IPS-11a (cell line): ENCODE data around the gene SYTL4.

Source experiments
- H3K4me3 ChIP-seq: one replicate; pipeline ENCODE4 v1.5.1; 2013; ENCODE audit warnings: low read depth, low read length, control low read depth

The SYTL4 gene

DNA sequence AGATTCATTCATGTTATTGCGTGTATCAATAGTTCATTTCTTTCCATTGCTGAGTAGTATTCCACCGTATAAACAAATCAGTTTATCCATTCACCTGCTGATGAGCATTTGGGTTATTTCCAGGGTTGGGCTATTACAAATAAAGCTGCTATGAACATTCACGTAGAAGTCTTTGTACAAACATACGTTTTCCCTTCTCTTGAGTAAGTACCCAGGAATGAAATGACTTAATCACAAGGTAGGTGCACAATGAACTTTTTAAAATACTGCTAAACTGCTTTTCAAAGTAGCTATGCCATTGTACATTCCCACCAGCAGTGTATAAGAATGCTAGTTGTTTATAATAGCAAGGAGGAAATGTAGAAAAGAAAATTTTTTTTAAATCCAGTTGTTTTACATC is 35.9 kb downstream of the SYTL4 start:
- no peak overlapping the region for H3K4me3 ChIP-seq

DNA sequence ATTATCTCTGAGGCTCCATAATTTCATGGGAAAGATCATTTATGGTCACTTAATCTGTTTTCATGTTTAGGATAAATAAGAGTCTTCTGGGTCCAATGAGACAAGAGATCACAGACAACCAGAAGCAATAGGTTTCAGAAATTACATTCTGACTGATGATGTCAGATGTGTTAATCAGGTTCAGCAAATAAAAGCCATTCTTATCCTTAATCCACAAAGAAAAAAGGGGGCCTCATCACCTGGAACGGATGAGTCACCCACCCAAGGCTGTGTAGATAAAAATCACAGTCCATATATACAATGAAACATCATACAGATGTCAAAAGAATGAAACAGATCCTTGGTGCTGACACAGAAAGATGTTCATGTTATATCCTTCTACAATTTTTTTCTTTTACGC is 36.6 kb downstream of the SYTL4 start:
- no peak overlapping the region for H3K4me3 ChIP-seq

DNA sequence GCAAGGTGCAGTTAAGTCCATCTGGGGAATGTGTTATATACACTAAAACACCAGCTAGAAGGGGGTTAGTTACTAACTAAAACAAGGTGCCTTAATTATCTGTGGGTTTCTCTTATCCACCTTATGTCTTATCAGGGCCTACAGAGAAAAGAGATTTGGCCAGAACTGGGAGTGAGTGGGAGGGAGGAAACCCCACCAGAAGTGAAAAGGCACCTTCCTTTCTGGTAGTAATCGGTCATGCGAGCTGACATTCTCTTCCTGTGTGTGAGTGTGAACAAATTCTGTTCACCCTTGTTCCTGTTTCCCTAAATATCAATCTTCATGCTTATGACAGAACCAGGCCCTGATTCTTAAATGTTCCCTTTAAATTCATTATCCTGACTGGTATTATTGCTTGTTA is 44.4 kb downstream of the SYTL4 start:
- H3K4me3 ChIP-seq: no peak overlapping the region

DNA sequence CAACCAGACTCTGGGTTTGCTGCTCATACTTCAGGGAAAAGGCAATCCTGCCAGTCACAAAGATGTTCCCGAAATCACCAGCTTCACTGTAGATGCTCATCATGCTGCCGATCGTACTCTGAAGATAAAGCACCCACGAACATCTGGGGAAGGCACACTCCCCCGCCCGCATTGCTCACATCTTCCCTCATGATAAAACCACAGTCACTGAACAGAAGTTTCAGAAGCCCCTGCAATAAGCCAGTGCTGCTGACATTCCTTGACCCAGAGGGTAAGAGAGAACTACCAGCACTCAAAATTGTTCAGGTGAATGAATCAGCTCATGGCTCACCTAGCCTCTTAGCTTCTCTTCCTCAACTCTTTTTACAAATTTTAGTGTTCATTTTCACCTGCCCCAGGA is 44.8 kb downstream of the SYTL4 start:
- no peak overlapping the region for H3K4me3 ChIP-seq

DNA sequence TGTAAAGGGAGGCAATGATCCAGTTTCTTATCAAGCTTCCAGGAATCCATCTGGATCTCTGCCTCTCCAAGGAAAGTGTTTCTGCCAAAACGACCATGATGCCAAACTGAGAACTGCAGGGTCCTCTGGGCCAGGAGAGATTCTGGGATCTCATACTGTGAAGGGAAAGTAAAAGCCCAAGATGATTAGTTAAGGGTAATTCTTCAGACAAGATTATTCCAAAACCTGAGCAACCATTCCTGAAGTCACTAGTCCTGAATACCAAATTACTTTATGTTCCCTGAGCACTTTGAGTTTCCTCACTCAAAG is 46.0 kb downstream of the SYTL4 start:
- no peak overlapping the region for H3K4me3 ChIP-seq

DNA sequence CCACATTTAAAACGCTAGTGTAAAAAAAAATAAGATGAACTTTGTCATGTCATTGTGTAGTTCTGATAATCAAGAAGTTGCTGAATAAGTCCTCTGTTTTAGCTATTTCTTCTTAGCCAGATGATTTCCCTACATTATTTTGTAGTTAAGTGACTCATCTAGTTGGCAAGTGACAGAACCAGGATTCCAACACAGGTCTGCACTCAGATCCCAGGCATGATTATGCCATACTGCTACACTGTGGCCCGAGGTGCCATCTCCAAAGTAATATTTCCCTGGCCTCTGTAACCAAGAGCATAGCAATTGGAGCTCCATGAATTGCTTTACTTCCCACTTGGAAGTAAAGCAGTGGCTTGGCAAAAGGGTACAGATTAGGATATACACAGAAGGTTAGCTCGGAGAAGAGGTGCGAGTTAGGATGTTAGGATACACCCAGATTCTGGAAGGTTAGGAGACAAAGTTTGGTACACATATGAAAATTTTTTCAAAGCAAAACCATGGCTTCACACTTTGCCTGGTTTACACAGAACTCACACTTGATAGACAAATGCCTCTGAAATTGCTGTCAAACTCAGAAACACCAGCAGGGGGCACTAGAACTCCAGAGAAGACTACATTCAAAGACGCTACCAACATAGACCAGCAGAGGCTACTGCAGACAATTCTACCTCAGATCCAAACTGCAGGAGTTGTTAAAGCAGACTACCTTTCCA is 46.5 kb downstream of the SYTL4 start:
- H3K4me3 ChIP-seq: no peak overlapping the region

DNA sequence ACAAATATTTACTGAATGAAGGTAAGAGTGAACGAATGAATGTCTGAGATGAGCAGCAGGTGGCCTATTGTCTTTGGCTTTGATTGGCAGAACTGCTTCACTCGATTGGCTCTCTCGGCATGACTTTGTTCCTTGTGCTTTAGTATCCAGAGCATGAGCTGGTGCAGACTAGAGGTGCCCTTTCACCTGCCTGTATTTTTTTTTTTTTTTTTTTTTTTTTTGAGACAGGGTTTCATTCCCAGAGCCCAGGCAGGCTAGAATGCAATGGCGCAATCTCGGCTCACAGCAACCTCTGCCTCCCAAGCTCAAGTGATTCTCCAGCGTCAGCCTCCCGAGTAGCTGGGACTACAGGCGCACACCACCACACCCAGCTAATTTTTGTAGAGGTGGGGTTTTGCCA is 49.0 kb downstream of the SYTL4 start:
- H3K4me3 ChIP-seq: no peak overlapping the region

DNA sequence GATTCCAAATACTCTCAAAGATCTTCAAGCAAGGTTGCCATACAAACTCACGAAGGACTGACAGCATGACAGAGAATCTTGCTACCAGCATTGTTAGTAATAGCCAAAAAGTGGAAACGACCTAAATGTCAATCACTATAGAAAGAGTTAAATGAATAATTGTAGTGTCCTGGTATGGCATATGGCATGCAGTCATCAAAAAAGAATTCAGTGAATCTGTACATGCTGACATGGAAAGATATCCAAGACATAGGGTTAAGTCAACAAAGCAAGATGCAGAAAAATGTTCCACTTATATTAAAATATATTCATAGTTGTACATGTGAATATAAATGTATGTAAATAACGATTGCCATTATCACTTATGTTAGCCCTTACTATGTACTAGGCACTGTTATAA is 50.3 kb downstream of the SYTL4 start:
- no peak overlapping the region for H3K4me3 ChIP-seq

DNA sequence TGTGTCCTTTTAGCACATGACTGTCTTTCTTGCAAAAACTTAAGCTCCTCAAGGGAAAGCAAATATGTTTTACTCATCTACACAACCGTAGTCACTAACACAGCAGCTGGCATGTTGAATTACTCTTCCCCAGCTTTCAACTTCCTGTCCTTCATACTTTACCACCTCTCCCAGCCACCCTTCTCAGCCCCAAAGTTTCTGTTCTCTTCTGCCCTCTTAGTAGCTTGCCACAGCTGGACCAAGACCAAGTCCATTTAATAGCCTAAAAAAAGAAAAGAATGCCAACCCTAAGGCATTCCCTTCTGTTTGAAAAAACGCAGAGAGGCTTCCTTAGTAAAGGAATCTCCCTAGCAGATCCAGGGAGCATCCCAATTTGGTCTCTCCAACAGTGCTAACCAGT is 51.2 kb downstream of the SYTL4 start:
- H3K4me3 ChIP-seq: no peak overlapping the region

DNA sequence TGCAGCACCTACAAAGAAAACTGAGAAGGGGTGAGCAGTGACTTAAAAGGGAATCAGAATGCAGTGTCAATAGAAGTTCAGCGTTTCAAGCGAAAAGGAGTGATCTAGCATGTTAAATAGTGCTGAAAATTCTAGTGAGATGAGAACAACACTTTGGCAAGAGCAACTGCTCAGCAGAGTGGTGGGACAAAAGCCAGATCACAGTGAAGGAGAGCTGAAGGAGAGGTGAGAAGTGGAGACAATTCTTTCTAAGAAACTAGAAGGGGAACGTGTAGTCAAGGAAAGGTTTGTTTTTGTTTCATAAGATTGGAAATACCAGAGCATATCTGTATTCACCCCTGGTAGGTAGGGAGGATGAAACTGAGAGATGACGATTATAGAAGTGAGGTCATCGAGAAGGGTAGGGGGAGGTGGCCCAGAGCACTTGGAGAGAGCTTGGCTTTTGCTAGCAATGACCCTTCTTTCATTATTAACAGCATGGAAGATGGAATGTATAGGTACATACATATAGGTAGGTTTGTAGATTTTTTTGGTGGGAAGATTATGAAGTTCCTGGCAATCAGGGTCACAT is 54.2 kb downstream of the SYTL4 start:
- H3K4me3 ChIP-seq: no peak overlapping the region

DNA sequence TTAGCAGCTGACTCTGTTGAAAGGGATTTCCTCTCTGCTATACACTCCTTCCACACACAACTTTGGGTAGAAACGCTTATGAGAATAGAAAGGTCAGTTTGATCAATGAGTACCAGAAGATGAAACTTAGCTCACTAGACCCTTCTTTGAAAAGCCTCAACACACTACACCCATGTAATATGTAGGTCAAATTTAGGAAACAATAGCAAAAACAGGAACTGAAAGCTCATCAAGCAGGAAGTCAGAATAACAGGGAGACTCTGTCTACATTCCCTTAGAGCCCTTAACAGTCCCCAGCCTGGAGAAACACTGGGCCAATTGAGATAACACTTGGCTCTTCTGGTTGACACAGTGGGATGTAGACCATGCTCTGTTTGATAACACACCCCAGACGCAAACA is 57.2 kb downstream of the SYTL4 start:
- no peak overlapping the region for H3K4me3 ChIP-seq

DNA sequence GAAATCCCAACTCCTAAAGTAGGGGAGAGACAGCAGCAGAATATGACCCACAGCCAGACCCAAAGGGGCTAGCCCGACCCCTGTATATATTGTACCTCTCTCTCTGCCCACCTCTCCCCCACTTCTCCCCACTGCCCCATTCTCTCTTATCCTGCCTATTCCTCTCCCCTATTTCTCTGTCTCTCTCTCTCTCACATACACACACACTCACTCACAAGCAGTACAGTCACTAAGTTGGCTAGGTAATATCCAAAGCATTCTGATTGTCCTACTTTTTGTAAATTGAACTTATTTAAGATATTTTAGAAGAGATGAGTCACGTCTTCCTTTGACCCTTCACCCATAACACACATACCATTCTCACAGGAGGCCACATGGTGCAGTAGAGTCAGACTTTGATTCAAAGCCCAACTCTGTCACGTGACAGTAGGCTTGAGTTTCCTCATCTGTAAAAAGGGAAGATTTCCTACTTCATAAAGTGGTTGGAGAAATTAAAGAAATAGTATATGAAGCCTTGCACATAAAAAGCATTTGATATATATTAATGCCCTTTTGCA is 58.4 kb downstream of the SYTL4 start:
- H3K4me3 ChIP-seq: no peak overlapping the region

DNA sequence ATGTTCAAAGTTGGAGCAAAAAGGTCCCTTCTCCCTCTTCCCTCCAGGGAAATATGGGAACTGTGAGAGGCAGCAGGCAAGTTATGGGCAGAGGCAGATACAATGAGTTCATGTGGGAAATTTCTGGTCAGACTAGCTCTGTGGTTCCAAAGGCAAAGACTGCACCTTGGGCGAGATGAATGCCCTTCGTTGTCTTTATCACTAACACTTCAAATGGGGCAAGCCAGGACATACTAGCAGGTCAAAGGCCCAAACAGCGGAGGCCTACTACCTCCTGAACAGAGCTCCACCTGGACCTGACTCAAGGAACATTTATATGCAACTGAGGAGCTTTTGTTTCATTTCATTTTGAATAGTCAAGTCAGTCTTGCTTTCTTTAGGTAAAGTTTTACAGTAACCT is 59.0 kb downstream of the SYTL4 start:
- H3K4me3 ChIP-seq: no peak overlapping the region

DNA sequence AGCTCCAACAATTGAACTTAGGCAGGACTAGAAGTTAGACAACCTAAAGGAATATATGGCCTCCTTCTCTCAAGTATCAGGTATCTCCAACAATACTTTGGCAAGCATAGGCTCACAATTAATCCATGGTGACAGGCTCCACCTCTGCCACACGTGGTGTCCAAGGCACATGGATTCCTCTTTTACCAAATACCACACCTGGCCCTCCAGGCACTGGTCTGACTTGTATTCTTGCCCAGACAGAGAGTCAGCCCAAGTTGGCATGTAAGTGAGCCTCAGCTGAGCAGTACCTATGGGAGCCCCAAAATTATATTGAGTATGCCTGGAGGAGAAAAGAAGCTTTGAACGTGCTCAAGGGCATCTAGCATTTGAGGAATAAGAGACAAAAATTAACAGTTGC is 68.3 kb downstream of the SYTL4 start:
- no peak overlapping the region for H3K4me3 ChIP-seq

DNA sequence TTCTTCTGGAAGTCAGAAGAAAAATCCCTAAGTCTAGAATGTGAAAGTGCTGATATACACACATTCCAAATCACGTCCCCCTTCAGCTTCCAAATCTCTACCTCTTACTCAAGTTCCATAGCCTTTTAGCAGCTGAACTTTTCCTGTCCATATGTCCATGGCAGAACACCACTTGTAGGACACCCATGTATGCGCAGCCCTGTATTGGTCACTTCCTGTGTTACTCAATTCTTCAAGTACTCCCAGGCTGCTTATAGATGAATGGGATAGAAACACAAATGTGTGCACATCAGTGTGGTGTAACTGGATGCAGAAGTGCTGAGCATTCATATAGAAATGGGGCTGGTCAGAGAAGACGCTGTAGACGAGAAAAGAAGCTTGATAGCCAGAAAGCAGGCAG is 69.1 kb downstream of the SYTL4 start:
- H3K4me3 ChIP-seq: no peak overlapping the region

DNA sequence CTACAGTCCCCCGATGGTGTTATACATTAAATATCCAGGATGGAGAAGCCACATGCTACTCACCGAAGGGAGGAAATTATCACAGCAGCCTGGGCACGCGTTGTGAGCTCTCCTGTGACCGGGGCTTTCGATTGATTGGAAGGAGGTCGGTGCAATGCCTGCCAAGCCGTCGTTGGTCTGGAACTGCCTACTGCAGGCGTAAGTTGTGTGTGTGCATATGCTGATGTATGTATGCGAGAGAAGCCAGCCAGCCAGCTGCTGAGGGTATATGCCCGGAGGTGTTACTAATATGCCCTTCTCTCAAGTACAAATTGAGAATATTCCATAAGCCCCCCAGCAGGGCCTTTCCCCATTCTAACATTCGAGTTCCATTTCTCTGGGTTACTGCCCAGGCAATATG is 69.8 kb downstream of the SYTL4 start:
- no peak overlapping the region for H3K4me3 ChIP-seq

DNA sequence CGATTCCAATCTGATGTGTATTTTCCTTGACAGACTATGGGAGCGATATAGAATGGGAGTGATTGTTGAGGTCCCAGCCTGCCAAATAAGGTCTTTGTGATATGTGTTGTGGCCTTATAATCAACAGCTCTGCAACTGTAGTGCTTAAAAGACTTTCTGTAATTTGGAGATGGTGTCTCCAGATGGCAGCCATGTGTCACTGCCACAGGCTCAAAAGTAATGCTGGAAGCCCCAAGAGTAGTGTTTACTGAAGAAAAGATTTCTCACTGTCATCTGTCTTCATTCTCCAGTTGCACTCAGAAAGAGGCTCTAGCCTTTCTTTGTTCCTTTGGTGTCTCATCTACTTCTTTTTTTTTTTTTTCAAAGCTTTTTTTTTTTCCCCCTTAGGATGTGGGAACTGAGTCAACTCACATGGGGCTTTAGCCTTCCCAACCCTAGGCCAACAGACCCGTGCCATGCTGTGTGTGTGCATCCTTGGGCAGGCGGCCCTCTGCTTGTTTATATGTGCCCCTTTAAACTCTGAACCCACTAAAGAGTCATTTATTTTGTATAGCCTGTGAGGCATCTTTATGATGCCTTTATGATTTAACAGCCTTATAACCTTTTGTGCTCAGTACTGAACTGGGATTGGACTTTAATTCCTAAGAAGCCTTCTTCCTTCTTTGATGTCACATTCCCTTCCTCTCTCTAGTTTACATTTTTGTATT is 72.3 kb downstream of the SYTL4 start:
- no peak overlapping the region for H3K4me3 ChIP-seq

DNA sequence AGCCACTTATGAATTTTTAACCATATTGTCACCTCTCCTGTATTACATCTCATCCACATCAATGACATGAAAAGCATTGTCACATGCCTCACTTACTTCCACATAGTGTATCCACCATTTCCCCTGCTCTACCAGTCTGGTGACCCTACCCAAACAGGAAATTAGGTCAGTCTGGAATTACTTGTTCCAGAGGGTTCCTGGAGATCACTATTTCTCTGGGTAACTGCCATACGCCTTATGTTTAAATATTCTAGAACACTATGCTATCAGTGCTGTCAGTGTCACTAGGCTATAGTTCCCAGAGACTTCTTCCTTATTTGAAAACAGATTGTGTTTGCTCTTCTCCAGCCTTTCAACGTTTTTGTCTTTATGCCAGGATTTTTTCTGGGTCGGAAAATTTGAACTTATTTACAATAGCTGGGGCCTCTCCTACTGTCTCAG is 73.0 kb downstream of the SYTL4 start:
- H3K4me3 ChIP-seq: no peak overlapping the region

DNA sequence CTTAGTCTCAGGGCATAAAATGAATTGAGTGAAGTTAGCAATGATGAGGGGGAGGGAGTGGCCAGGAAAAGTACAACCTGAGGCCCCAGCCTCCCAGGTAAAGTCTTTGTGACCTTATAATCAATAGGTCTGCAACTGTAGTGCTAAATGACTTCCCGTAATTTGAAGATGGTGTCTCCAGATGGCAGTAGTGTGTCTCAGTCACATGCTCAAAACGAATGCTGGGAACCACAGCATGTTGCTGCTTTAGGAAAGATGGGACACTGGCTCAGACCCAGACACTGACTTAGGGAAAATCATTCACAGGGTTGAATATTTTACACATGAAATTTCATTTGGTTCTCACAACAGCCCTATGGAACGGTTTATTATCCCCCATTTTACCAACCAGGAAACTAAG is 77.7 kb downstream of the SYTL4 start:
- H3K4me3 ChIP-seq: no peak overlapping the region

DNA sequence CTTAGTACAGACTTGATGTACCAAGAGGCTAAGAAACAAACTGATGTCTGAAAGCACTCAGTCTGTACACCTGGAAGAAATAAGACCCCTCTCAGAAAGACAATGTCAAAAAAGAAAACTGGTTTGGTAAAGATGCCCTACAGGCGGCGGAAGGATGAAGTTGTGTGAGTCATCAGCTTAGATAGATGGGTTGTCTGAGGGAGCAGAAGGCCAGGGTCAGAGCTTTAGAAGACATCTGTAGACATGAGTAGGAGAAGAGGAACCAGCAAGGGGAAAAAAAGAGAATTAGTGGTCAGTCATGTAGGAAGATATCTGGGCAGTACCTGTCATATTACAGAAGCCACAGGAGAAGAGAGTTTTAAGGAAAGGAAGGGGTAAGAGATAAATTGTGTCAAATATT is 79.7 kb downstream of the SYTL4 start:
- no peak overlapping the region for H3K4me3 ChIP-seq

DNA sequence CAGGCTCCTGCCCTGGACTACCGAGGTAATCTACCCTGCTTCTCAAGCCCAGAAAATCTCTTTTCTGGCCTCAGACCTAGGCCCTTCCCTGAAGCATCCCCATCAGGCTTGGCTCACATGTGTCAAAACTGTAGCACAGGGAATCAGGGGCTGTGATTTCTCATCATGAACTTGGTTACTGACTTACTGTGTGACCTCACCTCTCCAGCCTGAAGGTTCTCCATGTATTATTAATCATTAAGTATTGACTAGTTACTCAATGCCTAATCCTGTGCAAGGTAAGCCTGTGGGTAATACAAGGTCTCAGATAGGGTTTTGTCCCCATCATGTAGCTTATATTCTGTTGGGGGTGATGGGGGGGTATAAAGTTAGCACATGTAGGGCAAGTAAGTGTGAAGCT is 81.1 kb downstream of the SYTL4 start:
- H3K4me3 ChIP-seq: no peak overlapping the region
